OCI-LY3 (cell line): Measurements from ENCODE around the gene PXDN.

Experiments used
- EZH2phosphoT487 ChIP-seq: fragments of 200-600 bp; shearing (Covaris generic); IDR thresholded peaks from 2 replicates; pipeline ENCODE4 v1.6.1; 2018; ENCODE audit warnings: antibody characterized with exemption, mixed run types, low read depth
- TF ChIP-seq, protein P1 (sequence below): fragments of 200-600, 300-600 bp; sonication (generic); IDR thresholded peaks from 2 replicates; pipeline ENCODE4 v1.5.1; 2014; ENCODE audit warnings: antibody characterized with exemption, low read length, low read depth

DNA sequence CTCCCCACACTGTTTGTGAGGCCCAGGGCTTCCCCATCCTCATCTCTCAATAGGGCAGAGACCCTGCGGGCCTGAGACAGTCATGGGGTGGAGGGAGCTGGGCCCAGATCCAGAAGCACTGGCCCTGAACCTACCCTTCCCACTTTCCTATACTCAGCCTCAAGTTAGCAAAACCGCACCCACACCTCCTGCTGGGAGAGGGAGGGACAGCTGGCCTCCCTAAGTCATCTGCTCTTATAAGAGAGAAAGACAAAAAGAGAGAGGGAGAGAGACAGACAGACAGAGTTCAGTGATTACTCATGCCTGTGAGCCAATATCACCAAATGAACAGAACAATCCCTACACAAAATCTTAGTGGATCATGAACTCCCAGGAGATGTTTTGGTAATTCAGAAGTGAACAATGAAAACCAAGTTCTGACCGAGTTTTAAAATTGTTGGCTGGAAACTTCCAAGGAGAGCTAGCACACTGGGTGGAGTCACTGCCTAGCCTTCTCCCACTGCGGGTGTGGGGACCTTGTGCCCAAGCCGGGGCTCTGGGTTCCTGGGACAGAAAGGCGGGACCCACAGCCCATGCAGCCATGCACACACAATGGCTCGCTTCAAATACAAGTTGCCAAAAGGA lies 130.5 kb downstream of the PXDN start:
- TF ChIP-seq, protein P1, sequence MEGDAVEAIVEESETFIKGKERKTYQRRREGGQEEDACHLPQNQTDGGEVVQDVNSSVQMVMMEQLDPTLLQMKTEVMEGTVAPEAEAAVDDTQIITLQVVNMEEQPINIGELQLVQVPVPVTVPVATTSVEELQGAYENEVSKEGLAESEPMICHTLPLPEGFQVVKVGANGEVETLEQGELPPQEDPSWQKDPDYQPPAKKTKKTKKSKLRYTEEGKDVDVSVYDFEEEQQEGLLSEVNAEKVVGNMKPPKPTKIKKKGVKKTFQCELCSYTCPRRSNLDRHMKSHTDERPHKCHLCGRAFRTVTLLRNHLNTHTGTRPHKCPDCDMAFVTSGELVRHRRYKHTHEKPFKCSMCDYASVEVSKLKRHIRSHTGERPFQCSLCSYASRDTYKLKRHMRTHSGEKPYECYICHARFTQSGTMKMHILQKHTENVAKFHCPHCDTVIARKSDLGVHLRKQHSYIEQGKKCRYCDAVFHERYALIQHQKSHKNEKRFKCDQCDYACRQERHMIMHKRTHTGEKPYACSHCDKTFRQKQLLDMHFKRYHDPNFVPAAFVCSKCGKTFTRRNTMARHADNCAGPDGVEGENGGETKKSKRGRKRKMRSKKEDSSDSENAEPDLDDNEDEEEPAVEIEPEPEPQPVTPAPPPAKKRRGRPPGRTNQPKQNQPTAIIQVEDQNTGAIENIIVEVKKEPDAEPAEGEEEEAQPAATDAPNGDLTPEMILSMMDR, result 0 out of 2 replicates have a peak, but pooled peaks have one; percentile 9
- no peak for TF ChIP-seq EZH2phosphoT487
